RWPE2 (cell line): Measurements from ENCODE around the gene HS3ST4.
"Not testable (repeated sequence)": the region's sequence is repeated elsewhere in the genome, so short reads cannot be mapped to it uniquely, and the experiment has no call there.

Experiments
- ATAC-seq: fragments of 200-7000 bp; cut with Tn5 transposase; 3 replicates; pipeline ENCODE4 v1.9.1; 2021; ENCODE audit warnings: low read depth
- DNase-seq: peaks from one replicate; pipeline ENCODE4 v3.0.0-alpha.2; 2020; ENCODE audit warnings: low spot score
- H3K27ac ChIP-seq: fragments of 450-650 bp; 2 replicates; pipeline ENCODE4 v1.5.1; 2017; ENCODE audit warnings: mild to moderate bottlenecking; ENCODE audit not compliant: poor library complexity, severe bottlenecking
- H3K27me3 ChIP-seq: fragments of 250-450 bp; sonication (Bioruptor Pico); 2 replicates; pipeline ENCODE4 v1.5.1; 2021; ENCODE audit warnings: mild to moderate bottlenecking, moderate library complexity; ENCODE audit not compliant: insufficient read depth, poor library complexity, severe bottlenecking
- H3K36me3 ChIP-seq: fragments of 250-450 bp; sonication (Bioruptor Pico); 2 replicates; pipeline ENCODE4 v1.5.1; 2020; ENCODE audit warnings: low read depth, mild to moderate bottlenecking, moderate library complexity
- H3K4me1 ChIP-seq: fragments of 250-450 bp; sonication (Bioruptor Pico); 2 replicates; pipeline ENCODE4 v1.5.1; 2021; ENCODE audit warnings: mild to moderate bottlenecking, moderate library complexity; ENCODE audit not compliant: insufficient read depth, poor library complexity, severe bottlenecking
- H3K4me3 ChIP-seq: fragments of 250-450 bp; sonication (Bioruptor Pico); 2 replicates; pipeline ENCODE4 v1.5.1; 2021; ENCODE audit warnings: mild to moderate bottlenecking, moderate library complexity; ENCODE audit not compliant: severe bottlenecking
- H3K9me3 ChIP-seq: fragments of 250-450 bp; sonication (Bioruptor Pico); 2 replicates; pipeline ENCODE4 v1.5.1; 2021; ENCODE audit warnings: mild to moderate bottlenecking, moderate library complexity; ENCODE audit not compliant: severe bottlenecking
- TF ChIP-seq, protein P1 (sequence below): fragments of 450-650 bp; IDR thresholded peaks from one replicate; pipeline ENCODE4 v1.5.1; 2017; ENCODE audit warnings: mild to moderate bottlenecking, moderate library complexity; ENCODE audit not compliant: poor library complexity, severe bottlenecking

Gene HS3ST4

GRCh38 chr16:25764466-25764865 is 72.7 kb downstream of the HS3ST4 start:
- Histone ChIP-seq H3K9me3 (no peaks in the 10 kb centered on the region), H3K4me1 (no peaks in the 10 kb centered on the region), H3K27me3 (no peaks in the 10 kb centered on the region), H3K27ac (no peak overlapping the region), H3K36me3 (no peaks in the 10 kb centered on the region), H3K4me3 (no peak overlapping the region)
- TF ChIP-seq, protein P1, sequence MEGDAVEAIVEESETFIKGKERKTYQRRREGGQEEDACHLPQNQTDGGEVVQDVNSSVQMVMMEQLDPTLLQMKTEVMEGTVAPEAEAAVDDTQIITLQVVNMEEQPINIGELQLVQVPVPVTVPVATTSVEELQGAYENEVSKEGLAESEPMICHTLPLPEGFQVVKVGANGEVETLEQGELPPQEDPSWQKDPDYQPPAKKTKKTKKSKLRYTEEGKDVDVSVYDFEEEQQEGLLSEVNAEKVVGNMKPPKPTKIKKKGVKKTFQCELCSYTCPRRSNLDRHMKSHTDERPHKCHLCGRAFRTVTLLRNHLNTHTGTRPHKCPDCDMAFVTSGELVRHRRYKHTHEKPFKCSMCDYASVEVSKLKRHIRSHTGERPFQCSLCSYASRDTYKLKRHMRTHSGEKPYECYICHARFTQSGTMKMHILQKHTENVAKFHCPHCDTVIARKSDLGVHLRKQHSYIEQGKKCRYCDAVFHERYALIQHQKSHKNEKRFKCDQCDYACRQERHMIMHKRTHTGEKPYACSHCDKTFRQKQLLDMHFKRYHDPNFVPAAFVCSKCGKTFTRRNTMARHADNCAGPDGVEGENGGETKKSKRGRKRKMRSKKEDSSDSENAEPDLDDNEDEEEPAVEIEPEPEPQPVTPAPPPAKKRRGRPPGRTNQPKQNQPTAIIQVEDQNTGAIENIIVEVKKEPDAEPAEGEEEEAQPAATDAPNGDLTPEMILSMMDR: no peak
- ATAC-seq (no peak), DNase-seq (no peak)

GRCh38 chr16:25771216-25771615 is 79.5 kb downstream of the HS3ST4 start:
- no peak overlapping the region for H3K4me3 ChIP-seq
- ATAC-seq (no peak), DNase-seq (no peak)
- H3K9me3 ChIP-seq: no peaks in the 10 kb centered on the region
- H3K27ac ChIP-seq: no peak overlapping the region
- no peaks in the 10 kb centered on the region for H3K27me3 ChIP-seq
- H3K36me3 ChIP-seq: no peaks in the 10 kb centered on the region
- H3K4me1 ChIP-seq: no peaks in the 10 kb centered on the region
- TF ChIP-seq, protein P1: no peak

- H3K9me3 ChIP-seq: no peaks in the 10 kb centered on the region
- DNase-seq: no peak
- no peaks in the 10 kb centered on the region for H3K27me3 ChIP-seq
- no peak for ATAC-seq
- H3K27ac ChIP-seq: no peak overlapping the region
- H3K4me3 ChIP-seq: no peak overlapping the region
- H3K36me3 ChIP-seq: no peaks in the 10 kb centered on the region
- TF ChIP-seq, protein P1: no peak
- no peaks in the 10 kb centered on the region for H3K4me1 ChIP-seq
Observed at GRCh38 chr16:25771812-25772568, 80.2 kb downstream of the HS3ST4 start.

DNA sequence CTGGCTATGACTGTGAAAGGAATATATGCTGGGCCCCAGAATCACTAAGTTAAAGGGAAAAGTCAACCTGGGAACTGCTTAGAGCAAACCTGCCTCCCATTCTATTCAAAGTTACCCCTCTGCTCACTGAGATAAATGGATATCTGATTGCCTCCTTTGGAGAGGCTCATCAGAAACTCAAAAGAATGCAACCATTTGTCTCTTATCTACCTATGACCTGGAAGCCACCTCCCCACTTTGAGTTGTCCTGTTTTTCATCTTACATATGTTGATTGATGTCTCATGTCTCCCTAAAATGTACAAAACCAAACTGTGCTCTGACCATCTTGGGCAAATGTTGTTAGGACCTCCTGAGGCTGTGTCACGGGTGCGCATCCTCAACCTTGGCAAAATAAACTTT is 84.5 kb downstream of the HS3ST4 start:
- H3K27me3 ChIP-seq, H3K36me3 ChIP-seq, H3K4me3 ChIP-seq, H3K27ac ChIP-seq, ATAC-seq, H3K4me1 ChIP-seq, DNase-seq, H3K9me3 ChIP-seq: not testable (repeated sequence)

DNA sequence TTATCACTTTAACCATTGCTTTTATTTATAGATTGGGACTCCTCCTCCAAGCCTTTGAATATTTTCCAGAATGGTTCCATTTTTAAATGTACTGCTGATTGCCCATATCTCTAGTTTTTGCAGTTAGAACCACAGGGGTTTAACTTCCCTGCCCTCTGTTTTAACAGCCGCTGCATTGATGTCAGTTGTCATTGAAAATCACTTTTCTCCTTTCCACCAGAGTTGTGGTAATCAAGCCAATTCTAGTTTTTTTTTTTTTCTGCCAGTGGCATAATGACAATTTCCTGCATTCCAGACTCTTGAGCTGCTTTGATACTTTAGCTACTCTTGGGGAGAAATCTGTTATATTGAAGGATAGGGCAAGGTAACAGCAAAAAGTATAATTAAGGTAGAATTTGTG is 91.5 kb downstream of the HS3ST4 start:
- no peak for ATAC-seq
- no peaks in the 10 kb centered on the region for H3K27me3 ChIP-seq
- no peaks in the 10 kb centered on the region for H3K36me3 ChIP-seq

More for the DNA sequence above, 91.5 kb downstream of the HS3ST4 start:
- no peaks in the 10 kb centered on the region for H3K9me3 ChIP-seq
- no peak overlapping the region for H3K4me3 ChIP-seq
- no peak for DNase-seq
- no peaks in the 10 kb centered on the region for H3K4me1 ChIP-seq
- no peak overlapping the region for H3K27ac ChIP-seq
- TF ChIP-seq, protein P1: no peak
